HG03196 (cell line): Measurements from ENCODE around the gene RGMA.
"Not testable (repeated sequence)": the region's sequence is repeated elsewhere in the genome, so short reads cannot be mapped to it uniquely, and the experiment has no call there.

ENCODE experiments used
- ATAC-seq: cut with Tn5 transposase; IDR thresholded peaks from one replicate; pipeline ENCODE4 v1.9.1; 2021; ENCODE audit not compliant: unreplicated experiment

The RGMA gene

DNA sequence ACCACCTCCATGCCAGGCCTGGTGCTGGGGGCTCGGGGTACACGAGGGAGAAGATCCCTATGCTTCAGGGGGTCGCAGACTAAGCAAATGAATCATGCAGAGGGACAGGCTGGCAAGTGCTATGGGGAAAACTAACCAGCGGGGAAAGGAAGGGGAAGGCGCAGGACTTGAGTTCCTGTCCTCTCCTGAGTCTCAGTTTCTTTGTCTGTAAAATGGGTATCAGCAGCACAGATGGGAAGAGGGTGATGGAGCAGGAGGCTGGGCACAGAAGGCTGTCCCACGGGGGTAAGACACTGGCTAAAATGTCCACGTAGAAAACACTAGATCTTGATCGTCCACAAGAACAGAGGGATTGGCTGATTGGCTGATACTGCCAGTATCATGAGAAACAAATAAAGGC is 39.8 kb downstream of the RGMA start:
- no peak for ATAC-seq

DNA sequence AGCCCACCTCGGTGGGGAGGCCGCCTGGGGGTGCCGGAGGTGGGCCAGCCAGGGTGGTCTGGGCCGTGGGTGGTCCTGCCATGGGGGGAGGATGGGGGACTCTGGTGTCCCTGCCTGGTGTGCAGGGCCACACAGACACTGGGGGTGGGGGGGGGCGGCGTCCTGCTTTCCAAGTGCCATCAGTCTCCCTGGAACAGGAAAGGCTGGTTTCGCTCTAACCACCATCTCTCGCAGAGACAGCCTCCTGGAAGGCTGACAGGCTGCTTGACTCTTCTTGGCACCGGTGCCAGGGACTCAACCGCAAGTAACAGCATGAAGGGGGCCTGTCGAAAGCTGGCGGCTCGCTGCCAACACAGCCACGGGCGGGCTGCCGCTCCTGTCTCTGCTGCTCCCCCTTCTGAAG is 40.3 kb downstream of the RGMA start:
- ATAC-seq: no peak

DNA sequence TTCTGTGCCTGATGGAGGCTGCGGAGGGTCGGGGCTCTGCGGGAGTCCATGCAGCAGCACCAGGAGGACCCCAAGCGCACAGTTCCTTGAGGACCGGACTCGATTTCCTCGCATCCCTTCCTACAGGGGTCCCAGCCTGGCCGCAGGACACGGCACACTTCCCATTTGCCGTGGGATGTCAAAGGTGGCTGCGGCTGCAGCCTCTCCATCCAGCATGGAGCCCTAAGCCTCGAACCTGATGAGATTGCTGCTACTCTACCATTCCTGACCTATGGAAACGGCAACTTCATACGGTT is 40.6 kb downstream of the RGMA start:
- ATAC-seq: no peak

DNA sequence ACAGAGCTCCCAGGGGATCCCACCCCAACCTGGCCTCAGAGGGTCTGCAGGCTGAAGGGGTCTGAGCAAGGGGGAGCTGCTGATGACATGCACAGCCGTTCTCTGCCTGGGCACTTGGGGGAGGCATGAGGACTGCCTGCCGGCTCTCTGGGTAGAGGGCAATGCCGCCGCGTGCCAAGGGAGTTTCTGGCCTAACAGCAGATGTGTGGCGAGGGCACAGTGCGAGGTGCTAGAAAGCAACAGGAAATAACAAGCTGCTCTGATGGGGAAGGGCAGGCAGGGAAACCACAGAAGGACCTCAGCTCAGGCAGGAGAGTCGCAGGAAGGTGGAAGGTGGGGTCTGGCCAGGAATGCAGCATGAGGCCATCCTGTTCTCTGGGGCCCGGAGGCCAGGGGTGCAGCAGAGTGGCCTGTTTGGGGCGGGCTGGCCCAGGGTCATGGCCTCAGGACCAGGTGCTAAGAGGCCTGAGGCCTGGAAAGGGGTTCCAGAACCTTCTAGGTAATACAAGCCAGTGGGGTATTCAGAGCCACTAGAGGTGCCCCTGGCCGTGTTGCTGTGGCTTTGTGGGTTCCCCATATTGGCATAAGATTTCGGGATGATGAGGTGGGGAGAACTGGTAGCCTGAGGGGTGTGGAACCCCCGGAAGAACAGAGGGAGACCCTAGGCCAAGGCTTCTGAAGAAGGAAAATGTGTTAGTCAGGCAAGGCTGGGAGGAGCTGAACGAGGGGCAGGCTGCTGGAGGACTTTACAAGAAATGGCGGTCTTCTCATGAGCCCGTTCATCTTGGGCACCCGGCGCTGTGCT is 41.2 kb downstream of the RGMA start:
- no peak for ATAC-seq

DNA sequence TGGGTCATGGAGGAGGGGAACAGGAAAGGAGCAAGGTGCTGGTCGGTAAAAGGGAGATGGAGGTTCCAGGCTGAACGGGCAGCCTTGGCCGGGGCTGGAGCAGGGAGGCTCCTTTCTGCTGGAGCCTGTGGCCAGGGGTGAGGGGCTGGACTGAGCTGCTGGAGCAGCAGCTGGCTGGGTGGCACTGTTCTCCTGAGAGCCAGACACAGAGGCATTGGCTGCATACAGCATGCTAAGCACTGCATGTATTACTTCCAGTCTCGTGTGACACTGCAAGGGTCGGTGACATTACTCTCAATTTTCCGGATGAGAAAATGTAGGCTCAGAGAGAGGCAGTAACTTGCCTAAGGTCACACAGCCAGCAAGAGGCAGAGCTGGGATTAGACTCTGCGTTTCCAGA is 42.3 kb downstream of the RGMA start:
- no peak for ATAC-seq

DNA sequence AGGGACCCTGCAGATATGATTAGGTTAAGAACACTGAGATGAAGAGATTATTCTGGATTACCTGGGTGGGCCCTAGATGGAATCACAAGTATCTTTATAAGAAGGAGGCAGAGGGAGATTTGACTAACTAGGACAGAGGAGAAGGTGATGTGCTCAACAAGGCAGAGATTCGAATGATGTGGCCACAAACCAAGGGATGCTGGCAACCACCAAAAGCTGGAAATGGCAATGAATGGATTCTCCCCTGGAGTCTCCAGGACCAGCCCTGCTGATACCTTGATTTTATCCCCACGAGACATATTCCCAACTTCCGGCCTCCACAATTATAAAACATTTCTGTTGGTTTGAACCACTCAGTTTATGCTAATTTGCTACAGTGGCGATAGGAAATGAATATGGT is 42.9 kb downstream of the RGMA start:
- ATAC-seq: no peak

DNA sequence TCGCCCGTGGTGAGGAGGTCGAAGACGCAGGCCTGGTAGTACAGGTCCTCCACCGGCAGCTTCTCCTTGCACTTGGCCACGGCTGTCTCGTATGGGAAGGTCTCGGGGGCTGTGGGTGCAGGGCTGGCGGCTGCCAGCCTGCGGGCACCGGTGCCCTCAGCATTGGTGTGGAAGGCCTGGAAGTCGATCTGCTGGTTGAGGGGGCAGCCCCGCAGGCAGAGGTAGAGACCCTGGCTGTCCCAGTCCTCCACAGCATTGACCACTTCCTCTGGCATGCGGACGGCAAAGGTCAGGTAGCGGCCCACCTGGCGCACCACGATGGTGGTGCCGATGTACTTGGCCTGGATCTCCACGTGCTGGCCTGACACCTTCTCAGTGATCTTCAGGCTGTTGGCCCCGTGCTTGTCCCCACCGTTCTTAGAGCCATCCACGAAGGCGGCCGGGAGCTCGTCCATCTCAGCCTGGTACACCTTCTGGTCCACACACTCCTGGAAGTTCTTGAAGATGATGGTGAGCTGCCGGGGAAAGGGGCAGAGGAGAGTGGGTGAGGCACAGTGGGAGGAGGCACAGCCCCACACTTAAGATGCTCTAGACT is 43.7 kb downstream of the RGMA start:
- no peak for ATAC-seq

DNA sequence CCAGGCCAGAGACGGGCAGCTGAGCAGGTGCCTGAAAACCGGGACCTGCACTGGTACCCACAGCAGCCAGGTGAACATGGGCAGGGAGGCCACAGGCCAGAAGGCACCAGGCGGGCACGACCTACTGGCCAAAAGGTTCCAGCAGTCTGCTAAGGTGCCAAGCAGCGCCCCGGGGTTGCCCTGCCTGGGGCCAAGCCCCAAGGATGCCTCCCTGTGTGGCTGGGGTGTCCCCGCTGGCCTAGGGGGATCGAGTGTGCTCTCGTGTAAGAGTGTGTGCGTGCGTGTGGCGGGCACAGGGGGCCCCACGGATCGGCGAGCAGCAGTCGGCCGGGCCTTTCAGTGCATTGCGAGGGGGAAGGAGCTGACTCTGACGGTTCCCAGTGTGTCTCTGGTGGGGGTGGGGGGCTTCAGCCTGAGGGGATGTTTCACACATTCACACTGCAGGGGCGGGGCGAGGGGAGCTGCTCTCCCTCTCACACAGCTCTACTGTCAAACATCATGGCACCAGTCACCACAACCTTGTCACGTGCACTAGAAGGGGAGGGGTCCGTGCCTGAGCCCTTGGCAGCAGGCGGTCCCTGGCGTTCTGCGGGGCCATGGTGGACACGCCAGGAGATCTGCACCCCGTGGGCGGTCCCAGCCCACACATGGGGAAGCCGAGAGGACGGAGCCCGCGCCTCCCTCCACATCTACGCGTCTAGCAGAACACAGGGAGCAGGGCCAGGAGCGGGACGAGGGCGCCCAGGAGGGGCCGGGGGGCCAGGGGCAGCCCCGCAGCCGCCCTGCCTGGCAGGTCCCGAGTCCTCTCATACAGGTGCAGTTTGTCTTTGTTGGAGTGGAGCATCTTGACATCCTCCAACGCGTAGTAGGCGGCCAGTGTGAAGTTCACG is 44.5 kb downstream of the RGMA start:
- ATAC-seq: no peak

DNA sequence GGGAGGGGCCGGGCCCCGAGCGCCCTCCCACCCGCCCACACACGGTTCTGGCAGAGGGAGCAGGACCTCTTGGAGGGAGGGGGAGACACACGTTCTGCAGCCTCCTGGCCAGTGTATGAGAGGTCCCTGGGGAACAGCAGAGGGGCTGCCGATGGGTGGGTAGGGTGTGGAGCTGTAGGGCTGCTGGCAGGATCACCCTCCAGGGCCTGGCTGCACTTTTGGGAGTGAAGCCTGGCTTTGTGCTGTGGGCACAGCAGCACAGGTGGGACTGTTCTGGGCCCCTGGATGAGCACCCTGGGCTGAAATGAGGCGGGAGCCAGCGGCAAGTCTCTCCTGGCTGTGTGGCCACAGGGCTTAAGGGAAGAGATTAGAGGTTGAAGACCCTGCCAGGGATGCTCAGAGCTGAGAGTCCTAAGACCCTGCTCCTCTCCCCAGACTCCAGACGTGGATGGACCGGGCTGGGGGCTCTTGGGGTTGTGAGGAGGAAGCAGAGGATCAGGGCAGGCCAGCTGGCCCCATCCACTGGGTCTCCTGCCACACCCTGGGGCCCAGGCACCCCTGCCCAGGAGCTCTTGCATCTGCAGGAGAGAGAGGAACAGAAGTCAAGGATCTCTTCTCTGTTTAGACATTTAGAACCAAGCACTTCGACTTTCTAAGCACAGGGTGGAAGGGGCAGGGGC is 45.2 kb downstream of the RGMA start:
- no peak for ATAC-seq

DNA sequence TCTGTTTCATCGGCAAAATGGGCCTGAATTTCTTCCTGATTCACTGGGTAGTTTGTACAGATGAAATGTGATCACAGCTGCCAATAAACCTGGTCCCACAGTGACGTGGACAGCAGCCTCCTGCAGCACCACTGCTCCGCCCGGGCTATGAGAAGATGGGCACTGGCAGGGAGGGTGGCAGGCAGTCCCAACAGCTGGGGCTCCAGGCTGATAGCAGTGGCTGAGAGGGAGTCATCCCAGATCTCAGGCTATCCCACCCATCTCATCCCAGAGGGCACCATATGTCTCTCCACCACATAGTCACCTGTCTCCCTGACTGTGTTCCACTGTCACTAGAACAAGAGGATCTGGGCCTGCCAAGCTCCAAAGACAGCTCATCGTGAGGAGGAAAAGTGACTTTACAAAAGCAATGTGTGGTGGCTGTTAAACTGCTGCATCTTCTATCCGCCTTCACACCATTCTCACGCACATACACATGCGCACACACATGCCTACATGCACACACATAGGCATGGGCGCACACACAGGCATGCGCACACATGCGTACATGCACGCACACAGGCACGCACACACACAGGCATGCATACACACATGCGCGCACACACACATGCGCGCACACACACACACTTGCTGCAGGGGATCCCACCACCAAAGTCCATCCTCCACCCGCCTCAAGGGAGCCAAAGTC is 46.2 kb downstream of the RGMA start:
- ATAC-seq: no peak

DNA sequence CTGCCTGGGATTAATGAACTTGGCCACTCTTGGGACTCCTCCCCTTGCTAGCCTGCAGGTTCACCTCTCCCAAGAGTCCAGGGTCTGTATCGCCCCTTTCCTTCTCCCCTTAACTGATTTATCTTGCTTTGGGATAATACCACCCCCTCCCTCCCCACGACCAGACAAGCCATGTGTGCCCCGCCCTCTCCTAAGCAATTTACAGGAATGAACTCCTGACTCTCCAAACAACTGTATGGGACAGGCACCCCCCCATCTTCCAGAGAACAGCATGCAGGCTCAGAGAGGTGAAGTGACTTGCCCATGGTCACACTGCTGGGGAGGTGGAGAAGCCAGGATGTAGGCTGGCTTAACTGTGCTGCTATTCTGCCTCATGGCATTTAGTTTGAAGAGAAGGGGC is 46.8 kb downstream of the RGMA start:
- no peak for ATAC-seq

DNA sequence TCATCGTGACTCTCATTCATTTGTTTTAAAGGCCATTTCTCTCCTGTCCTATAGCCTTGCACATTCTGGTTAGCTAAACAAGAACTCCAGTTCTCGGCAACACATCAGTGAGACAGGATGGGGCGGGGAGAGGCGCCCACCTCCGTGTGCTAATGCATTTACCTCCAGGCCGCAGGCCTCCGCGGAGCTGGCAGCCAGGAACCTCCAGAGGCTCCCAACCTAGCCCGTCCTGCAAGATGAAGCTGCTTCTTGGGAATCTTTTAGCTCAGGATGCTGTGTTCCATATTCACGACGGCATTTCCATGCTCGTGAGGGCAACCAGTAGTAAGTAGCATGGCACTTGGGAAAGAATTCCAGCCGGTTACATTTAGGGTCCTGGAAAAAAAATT is 47.9 kb downstream of the RGMA start:
- no peak for ATAC-seq

DNA sequence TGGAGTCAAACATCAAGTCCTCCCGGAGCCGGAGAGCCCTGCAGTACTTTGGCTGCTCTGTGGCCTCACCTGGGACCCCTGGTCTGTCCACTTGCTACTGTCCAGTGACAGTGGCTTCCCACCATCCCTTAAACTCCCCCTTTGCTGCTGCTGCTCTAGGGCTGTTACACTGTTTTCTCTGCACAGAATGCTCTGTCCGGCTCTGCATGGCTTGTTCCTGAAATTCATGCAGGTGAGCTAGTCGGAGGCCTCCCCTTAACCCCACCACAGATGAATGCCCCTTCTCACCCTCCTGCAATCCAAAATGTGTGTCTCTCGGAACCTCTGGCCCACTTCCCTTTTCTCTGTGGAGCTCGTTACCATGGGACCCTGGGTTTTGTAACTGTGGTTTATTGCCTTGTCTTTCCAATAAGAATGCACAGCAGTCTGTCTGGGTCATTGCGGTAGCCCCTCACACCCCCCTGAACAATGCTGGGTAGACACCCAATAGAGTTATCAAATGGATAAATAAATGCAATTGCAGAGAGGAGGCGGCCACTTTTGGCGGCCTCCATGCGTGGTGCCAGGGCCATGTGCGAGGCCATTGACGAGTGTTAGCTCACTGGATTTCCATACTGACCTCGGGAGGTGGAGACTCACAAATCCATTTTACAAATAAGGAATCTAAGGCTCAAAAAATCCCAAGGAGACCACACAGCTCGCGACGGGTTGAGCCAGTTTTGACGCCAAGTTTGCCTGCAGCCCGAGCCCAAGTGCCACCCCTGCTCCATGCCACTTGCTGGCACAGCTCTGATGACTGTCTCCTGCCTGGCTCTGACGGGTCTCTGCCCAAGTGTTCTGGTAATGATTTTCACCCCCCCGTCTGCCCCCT is 48.5 kb downstream of the RGMA start:
- no peak for ATAC-seq

DNA sequence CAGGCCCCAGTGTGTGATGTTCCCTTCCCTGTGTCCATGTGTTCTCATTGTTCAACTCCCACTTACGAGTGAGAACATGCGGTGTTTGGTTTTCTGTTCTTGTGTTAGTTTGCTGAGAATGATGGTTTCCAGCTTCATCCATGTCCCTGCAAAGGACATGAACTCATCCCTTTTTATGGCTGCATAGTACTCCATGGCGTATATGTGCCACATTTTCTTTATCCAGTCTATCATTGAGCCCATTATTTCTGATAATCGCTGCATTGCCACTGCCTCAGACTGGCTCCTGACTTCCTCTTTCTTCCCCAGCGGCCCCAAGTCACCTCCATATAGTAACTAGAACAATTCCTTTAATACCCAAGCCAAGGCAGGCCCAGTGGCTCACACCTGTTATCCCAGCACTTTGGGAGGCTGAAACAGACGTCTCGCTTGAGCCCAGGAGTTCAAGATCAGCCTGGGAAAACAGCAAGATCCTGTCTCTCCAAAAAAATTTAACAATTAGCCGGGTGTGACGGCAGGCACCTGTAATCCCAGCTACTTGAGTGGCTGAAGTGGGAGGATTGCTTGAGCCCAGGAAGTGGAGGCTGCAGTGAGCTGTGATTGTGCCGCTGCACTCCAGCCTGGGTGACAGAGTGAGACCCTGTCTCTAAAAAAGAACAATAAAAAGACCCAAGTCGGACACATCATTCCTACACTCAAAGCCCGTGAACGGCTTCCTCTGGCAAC is 49.3 kb downstream of the RGMA start:
- not testable (repeated sequence) for ATAC-seq

DNA sequence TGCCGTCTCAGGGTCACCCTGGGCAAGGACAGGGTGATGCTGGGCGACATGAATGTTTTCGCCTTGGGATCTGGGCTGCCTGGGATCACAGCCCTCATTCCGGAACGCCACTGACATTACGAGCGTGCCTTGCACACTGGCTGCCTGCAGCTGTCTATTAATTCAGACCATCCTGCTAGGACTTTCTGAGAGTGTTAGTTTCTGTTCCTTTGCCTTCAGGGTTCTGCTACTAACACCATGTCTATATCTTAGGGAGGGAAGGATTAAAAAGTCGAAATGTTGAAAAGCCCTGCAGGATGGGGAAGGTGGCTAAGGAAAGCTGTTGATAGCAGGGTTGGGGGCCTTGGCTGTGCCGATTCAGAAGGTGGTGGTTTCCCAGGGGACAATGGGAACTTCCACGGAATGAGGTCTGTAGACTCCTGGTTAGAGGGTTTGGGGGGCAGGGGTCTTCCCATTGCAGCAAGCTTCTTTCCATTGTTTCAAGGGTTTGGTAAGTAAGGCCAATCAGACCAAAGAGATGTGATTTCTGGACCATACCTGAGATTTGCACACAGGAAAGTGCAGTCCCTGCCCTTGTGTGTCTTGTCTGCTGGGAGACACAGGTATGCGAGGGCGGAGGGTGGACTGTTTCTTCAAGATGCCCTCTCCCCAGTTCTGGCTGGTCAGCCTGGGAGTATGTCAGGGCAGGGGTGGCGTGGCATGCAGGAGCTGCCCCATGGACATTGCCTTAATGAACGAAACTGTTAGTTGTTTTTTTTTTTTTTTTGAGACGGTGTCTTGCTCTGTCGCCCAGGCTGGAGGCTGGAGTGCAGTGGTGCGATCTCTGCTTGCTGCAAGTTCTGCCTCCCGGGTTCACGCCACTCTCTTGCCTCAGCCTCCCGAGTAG is 50.9 kb downstream of the RGMA start:
- ATAC-seq: no peak

DNA sequence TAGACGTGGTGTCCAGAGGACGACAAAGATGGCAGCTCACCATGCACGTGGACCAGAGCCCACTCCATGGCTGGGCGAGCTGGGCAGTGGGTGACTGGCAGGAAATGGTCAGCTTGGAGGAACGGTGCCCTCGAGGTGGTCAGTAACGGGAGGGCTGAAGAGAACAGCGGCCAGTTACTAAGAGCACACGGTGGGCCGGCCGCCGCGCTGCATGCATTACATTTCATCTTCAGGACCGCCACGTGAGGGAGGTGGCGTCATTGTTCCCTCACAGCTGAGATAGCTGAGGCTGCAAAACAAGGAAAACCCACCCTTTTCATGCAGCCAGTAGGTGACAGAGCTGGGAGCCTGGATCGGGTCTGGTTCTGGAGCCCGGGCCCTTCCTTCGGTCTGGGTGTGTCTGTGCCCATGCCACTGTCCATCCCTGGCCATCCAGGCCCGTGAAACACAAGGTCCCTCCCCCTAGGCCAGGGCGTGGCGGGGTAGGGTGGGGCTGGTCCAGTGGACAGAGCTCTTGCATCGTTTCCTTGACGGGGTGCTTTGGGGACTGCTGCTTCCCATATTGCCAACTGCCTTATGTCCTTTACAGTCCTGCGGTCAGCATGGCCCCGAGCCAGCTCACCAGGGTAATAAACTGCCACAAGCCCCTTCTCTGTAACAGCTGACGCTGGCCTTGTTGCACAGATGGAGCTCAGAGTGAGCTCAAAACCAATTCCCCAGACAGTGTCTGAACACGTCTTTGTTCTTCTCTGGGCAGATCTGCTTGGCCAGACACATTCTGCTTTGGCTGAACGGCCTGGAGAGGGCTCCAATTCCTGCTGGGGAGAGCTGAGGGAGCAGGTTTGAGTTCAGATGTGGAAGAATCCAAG is 51.8 kb downstream of the RGMA start:
- no peak for ATAC-seq
